GM21390 (cell line): ENCODE data around the gene SLC6A18.
"Not testable (repeated sequence)": the region's sequence is repeated elsewhere in the genome, so short reads cannot be mapped to it uniquely, and the experiment has no call there.

ENCODE experiments used
- ATAC-seq: cut with Tn5 transposase; IDR thresholded peaks from one replicate; pipeline ENCODE4 v1.9.1; 2021; ENCODE audit not compliant: unreplicated experiment

SLC6A18 gene

DNA sequence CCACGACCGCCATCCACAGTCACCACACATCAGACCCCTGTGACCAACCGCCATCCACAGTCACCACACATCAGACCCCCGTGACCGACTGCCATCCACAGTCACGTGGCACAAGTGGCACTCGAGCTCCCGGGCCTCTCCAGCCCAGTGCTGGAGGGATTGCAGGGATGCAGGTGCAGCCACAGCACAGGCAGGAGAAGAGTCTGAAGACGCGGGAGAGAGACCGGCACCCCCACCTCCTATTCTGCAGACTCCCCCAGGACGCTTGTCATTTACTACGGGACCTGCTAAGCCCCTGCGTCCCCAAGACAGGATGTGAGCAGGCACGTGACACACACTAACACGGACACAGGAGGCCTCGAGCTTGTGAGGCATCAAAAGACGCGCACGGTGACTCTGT is 48.6 kb downstream of the SLC6A18 start:
- ATAC-seq: no peak

DNA sequence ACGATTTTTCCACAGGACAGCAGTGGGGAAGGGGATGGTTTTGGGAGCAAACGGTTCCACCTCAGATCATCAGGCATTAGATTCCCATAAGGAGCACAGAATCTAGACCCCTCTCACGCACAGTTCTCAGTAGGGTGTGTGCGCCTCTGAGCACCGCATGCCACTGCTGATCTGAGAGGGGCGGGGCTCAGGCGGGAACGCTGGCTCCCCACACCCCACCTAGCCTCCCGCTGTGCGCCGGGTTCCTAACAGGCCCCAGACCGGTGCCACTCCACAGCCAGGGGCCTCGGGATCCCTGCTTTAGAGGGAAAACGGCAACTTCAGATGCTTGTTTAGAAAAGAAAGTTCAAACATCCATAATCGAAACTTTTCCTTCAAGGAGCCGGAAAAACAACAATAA is 49.3 kb downstream of the SLC6A18 start:
- no peak for ATAC-seq

DNA sequence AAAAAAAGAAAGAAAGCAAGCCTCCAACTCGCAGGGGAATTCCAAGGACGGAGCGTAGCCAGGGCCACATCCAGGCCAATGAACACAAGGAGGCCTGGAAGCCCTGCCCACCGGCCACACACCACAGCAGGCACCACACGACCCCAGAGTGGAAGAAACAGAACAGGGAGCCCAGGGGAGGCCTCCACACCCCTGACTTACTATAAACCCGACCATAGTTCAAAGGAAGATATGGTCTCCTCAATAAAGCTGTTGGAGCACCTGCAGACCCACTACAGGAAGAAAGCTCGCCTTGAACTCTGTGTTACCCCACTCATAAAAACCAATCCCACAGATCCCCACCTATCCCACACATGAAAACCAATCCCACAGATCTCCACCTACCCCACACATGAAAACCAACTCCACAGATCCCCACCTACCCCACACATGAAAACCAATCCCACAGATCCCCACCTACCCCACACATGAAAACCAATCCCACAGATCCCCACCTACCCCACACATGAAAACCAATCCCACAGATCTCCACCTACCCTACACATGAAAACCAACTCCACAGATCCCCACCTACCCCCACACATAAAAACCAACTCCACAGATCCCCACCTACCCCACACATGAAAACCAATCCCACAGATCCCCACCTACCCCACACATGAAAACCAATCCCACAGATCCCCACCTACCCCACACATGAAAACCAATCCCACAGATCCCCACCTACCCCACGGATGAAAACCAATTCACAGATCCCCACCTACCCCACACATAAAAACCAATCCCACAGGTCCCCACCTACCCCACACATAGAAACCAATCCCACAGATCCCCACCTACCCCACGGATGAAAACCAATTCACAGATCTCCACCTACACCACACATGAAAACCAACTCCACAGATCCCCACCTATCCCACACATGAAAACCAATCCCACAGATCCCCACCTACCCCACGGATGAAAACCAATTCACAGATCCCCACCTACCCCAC is 50.5 kb downstream of the SLC6A18 start:
- ATAC-seq: not testable (repeated sequence)

DNA sequence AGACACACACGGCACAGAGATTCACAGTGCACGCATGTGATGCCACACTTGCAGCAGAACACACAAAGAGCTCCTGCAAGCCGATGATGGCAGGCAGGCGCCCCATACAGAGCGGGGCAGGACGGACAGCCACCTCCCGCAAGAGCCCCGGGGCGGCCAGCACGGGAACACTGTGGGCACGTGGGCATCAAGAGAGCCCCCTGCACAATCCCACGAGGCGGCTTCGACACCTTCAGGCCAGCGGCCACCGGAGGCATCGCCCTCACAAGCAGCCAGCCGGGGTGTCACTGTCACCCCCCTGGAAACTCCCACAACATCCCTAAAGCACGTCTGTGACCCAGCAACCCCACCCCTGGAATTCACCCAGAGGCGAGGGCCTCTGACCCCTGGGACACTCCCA is 51.7 kb downstream of the SLC6A18 start:
- no peak for ATAC-seq

DNA sequence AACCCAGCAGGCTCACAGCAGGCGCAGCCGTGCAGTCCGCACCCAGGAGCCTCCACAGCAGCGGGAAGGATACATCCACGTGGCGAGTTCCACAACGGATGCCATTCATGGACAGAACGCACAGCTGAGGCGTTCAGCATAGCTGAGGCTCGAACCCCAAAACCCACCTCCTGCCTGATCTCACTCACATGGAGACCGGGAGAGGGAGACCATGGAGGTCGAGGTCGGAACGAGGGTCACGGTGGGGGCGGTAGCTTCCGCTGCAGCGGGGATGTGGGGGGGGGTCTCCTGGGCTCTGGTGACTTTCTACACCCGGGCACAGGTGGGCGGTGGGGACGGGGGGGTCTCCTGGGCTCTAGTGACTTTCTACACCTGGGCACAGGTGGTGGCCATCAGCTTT is 52.1 kb downstream of the SLC6A18 start:
- ATAC-seq: no peak

DNA sequence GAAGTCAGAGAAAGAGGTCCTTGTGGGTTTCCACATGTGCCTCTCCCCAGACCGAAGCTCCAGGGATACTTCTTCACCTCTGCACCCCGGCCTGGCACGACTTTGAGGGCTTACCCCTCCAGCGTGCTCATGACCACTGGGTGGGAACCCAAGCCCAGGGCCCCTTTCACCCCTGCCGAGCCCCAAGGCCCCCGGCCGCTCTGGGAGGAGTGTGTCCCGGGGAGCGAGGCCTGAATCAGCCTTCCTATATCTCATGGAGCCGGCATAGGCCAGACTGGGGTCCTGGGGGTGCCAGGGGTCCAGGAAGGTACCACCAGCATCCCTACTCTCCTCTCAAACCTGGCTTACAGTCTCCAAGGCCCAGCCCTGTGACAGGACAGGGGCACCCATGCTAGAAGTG is 52.6 kb downstream of the SLC6A18 start:
- no peak for ATAC-seq

DNA sequence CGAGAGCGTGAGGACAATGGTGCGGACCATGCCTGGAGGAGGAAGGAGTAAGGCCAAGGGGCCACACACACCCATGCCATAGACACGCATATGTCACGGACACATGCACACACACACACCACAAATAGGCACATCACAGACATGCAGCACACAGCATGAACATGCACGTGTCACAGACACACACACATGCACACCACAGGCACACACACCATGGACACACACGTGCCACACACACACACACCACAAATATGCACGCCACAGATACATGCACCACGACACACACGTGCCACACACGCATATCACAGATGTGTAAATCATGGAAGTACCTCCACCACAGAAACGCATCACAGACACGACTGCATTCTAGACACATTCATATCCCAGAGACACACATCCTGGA is 53.0 kb downstream of the SLC6A18 start:
- no peak for ATAC-seq

DNA sequence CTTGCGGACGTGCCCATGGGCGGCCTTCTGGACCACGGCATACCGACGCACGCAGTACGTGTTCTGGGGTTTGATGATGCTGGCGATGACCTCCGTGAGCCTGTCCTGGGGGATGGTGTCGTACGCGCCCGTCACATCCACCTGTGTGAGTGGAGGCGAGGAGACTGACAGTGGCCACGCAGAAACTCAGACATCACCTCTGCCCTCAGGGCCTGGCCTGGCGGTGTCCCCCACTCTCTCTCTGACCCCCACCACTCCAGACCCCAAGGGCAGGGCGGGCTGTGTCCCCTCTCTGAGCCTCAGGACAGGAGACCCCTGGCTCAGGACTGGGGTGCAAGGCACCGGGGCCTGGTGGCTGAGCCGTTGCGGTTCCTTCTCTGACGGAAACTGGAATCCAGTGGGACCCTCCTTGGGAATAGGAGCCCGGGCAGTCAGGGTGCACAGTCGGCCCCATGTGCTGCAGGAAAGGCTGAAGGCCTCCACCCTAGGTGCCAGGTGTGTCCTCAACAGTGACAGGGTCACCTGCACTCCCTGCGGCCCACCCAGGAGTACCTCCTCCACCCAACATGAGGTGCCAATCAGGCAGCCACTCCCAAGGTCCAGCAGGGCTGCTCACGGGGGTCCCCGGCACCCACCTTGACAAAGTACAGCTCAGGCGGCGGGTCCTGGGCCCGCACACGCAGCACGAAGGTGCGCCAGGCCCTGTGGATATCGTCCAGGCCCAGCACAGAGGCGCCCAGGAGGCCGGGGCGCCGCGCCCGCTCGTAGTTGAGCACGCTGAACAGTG is 53.7 kb downstream of the SLC6A18 start:
- ATAC-seq: no peak

DNA sequence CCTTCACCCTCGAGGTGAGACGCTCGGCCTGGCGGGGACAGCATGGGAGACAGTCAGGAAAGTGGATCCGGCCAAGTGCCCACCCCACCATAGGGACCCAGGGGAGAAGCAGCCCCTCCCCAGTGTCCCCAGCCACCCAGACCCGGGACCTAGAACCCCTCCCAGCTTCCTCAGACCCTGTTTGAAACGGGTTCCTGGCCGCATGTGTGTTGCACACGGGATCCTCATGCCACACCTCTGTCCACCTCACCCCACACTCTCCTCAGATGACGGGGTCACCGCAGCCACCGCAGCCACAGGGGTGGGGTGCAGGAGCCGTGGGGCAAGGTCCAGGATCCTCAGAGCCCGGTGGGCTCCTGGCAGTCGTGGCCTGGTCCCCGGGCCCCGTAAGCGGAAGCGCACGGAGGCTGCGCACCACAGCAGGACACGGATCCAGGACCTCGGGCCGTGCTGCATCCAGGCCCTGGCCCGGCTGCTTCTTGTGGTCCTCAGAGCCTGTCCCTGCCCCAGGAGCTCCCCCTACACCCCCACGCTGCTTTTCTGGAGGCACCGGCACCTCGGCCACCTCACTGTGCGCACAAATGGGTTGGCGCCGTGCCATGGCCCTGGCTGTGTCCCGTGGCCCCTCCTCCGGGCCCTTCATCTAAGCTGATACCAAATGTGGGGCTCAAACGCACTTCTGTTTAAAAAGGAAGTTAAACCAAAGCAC is 54.4 kb downstream of the SLC6A18 start:
- no peak for ATAC-seq

DNA sequence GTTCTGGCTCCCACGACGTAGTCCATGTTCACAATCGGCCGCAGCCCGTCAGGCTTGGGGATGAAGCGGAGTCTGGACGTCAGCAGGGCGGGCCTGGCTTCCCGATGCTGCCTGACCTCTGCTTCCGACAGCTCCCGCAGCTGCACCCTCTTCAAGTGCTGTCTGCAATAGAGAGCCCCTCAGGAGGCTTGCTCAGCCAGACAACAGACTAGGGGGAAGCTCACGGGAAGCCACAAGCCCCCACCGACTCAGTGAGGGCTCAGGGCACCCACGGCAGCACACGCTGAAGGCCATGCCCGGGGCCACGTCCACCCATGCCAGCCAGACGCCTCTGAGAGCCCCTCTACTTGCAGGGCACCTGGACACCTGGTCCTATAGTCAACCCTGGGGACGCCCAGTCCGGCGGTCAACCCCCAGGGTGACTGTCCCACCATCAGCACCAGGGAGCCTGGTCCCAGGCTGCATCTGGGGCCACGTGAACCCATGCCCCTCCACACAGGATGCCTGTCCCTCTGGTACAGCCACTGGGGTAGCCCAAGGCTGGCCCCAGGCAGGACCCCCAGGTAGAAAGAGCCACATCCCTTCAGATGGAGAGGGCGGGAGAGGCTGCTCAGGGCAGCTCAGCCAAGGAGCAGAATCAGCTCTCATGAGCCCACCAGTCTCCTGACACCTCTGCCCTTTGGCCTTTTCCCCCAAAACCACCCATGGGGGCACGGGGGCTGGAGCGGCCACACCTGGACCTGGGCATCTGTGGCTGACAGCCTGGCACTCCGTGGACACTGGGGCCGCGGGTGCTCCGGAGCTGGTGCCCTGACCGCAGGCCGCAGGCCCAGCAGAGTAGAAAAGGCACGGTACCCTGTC is 55.2 kb downstream of the SLC6A18 start:
- ATAC-seq: no peak

DNA sequence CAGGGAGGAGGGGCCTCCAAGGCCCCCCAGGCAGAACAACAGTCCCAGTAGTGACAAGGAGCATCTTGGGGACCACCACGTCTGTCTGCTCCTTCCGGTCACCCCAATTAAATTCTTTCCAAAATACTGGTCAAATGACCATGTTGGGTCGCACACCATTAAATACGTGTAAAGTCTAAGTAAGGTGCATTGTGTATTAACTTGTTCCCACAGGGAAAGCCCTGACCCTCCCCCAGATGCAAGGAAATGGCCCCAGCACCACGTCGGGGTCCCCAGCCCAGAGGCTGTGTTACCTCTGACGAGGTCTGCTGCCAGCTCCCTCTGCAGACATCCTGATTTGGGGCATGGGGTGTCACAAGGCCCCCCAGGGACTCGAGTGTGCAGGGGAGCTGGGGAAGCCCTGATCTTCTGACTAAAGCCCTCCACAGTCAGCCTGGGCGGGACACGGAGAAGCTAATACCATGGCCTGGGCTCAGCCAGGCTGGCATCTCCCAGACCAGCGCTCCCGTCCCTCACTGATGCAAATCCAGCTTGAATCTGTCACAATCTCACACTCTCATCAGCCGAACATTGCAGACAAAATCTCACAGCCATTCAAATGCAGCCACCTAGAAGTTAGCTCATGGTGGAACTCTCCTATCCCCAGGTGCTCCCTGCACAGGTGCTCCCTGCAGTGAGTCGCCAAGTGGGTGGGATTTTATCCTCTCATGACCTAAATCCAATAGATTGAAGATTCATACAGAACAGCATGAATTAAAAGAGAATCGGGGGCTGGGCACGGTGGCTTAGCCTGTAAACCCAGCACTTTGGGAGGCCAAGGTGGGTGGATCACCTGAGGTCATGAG is 56.1 kb downstream of the SLC6A18 start:
- no peak for ATAC-seq

DNA sequence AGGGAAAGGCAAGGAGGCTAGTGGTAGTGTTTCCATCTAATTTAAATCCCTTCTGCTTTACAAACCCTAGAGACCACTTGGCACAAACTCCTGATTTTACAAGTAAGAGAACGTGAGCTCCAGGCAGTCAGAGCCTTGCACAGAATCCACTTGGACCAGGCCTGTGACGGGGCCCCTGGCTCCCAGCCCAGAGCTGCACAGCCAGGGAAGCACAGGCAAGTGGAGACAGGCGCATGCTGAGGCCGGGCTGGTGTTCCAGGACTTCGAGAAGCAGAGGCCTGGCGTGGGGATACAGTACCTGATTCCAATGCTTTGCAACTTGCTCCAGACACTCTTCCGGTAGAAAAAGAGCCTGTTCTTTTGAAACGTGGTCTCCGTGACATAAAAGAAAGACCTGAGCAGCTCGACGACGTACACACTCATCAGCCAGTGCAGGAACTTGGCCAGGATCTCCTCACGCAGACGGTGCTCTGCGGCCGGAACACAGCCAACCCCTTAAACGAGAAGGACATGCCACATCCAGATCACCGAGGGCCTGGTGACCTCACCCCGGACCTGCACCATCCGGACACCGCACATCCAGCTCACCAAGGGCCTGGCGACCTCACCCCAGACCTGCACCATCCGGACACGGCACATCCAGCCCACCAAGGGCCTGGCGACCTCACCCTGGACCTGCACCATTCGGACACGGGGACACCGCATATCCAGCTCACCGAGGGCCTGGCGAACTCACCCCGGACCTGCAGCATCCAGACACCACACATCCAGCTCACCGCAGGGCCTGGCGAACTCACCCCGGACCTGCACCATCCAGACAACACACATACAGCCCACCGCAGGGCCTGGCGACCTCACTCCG is 57.2 kb downstream of the SLC6A18 start:
- no peak for ATAC-seq

DNA sequence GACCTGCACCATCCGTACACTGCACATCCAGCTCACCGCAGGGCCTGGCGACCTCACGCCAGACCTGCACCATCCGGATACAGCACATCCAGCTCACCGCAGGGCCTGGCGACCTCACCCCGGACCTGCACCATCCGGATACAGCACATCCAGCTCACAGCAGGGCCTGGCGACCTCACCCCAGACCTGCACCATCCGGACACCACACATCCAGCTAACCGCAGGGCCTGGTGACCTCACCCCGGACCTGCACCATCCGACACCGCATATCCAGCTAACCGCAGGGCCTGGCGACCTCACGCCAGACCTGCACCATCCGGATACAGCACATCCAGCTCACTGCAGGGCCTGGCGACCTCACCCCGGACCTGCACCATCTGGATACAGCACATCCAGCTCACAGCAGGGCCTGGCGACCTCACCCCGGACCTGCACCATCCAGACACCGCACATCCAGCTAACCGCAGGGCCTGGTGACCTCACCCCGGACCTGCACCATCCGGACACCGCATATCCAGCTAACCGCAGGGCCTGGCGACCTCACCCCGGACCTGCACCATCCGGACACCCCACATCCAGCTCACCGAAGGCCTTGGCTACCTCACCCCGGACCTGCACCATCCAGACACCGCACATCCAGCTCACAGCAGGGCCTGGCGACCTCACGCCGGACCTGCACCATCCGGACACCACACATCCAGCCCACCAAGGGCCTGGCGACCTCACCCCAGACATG is 58.0 kb downstream of the SLC6A18 start:
- ATAC-seq: not testable (repeated sequence)

DNA sequence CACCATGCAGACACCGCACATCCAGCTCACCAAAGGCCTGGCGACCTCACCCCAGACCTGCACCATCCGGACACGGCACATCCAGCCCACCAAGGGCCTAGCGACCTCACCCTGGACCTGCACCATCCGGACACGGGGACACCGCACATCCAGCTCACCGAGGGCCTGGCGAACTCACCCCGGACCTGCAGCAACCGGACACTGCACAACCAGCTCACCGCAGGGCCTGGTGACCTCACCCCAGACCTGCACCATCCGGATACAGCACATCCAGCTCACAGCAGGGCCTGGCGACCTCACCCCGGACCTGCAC is 58.5 kb downstream of the SLC6A18 start:
- ATAC-seq: not testable (repeated sequence)

DNA sequence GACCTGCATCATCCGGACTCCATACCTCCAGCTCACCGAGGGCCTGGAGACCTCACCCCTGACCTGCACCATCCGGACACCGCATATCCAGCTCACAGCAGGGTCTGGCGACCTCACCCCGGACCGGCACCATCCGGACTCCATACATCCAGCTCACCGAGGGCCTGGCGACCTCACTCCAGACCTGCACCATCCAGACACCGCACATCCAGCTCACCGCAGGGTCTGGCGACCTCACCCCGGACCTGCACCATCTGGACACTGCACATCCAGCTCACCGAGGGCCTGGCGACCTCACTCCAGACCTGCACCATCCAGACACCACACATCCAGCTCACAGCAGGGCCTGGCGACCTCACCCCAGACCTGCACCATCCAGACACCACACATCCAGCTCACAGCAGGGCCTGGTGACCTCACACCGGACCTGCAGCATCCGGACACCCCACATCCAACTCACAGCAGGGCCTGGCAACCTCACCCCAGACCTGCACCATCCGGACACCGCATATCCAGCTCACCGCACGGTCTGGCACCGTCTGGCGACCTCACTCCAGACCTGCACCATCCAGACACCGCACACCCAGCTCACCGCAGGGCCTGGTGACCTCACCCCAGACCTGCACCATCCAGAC is 59.3 kb downstream of the SLC6A18 start:
- not testable (repeated sequence) for ATAC-seq

DNA sequence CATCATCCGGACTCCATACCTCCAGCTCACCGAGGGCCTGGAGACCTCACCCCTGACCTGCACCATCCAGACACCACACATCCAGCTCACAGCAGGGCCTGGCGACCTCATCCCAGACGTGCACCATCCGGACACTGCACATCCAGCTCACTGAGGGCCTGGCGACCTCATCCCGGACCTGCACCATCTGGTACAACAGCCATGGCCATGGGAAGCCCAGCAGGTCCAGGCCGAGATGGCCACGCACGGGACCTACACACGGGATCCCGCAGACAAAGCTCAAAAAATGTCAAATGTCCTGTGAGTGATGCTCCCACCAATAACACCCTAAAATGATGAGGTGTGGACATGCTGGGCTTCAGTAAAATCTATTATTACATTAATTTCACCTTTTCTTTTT is 60.0 kb downstream of the SLC6A18 start:
- no peak for ATAC-seq

DNA sequence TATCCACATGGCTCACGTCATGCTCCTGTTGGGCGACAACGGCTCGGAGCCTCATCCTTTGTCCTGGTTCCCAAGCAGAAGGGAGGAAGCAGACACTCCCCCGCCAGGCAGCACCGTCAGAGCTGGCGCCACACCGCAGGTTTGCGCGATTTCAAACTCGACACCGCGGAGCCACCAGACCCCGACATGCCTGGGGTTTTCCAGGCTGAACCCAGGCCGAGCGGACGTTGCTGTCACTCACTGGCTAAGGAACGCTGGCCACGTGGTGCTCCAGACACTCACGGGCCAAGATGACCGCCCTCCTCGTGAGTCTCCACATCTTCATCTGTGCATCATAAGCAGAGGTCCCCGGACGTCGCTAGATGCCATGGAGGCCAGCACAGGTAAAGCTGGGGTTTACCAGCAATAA is 60.7 kb downstream of the SLC6A18 start:
- no peak for ATAC-seq
